Keratinocyte (primary cell): ENCODE results near the gene ZNF268.

Experiments used
- EZH2 ChIP-seq: IDR thresholded peaks from one replicate; pipeline ENCODE4 v1.6.1; 2012; ENCODE audit warnings: inconsistent platforms, mild to moderate bottlenecking, low read length, moderate library complexity
- TF ChIP-seq, protein P1 (sequence below), 3 experiments: IDR thresholded peaks in 1 of 3; conservative IDR thresholded peaks in 1 of 3; optimal IDR thresholded peaks in 1 of 3; 2 replicates in 2 of 3; 3 replicates in 1 of 3; pipeline versions ENCODE3 to v1.5.1; 2011; ENCODE audit warnings: low read length in 3 of 3, mild to moderate bottlenecking in 3 of 3, moderate library complexity in 2 of 3, control low read depth in 1 of 3, inconsistent platforms in 1 of 3; ENCODE audit not compliant: insufficient read depth in 2 of 3; ENCODE audit errors: extremely low read depth in 1 of 3

GRCh38 chr12:133256321-133256720 is 75.0 kb downstream of the ZNF268 start:
- TF ChIP-seq, protein P1, sequence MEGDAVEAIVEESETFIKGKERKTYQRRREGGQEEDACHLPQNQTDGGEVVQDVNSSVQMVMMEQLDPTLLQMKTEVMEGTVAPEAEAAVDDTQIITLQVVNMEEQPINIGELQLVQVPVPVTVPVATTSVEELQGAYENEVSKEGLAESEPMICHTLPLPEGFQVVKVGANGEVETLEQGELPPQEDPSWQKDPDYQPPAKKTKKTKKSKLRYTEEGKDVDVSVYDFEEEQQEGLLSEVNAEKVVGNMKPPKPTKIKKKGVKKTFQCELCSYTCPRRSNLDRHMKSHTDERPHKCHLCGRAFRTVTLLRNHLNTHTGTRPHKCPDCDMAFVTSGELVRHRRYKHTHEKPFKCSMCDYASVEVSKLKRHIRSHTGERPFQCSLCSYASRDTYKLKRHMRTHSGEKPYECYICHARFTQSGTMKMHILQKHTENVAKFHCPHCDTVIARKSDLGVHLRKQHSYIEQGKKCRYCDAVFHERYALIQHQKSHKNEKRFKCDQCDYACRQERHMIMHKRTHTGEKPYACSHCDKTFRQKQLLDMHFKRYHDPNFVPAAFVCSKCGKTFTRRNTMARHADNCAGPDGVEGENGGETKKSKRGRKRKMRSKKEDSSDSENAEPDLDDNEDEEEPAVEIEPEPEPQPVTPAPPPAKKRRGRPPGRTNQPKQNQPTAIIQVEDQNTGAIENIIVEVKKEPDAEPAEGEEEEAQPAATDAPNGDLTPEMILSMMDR (optimal IDR thresholded peaks at IDR 0.05 in 1 of 3, IDR thresholded peaks at IDR 0.05 in 1 of 3, conservative IDR thresholded peaks at IDR 0.05 in 1 of 3; ENCODE audit: extremely low read depth in 1 of 3, insufficient read depth in 2 of 3, low read length in 3 of 3): no peak
- TF ChIP-seq EZH2: no peak
